OCI-LY7 (cell line): ENCODE measurements around the gene SLC25A11.

Experiments
- CTCF ChIP-seq: fragments of 200-600 bp; sonication (generic); conservative IDR thresholded peaks from 2 replicates; pipeline ENCODE4 v1.5.1; 2014; ENCODE audit warnings: mild to moderate bottlenecking, antibody characterized with exemption, low read length, moderate library complexity, mixed read lengths
- EZH2phosphoT487 ChIP-seq: fragments of 200-600 bp; sonication (generic); IDR thresholded peaks from 2 replicates; pipeline ENCODE4 v1.6.1; 2018; ENCODE audit warnings: low read depth, borderline replicate concordance, mild to moderate bottlenecking, mixed run types, antibody characterized with exemption, low read length, moderate library complexity, mixed read lengths

GRCh38 chr17:4974115-4974670 is 34.3 kb upstream of the SLC25A11 start:
- TF ChIP-seq EZH2phosphoT487 (no peak), CTCF (no peak)
